CD4-positive, alpha-beta T cell treated with Interleukin-12 subunit alpha and Interleukin-12 subunit beta, for 1 hour (primary cell): ENCODE data around the gene PCBP4.
"Not testable (repeated sequence)": the region's sequence is repeated elsewhere in the genome, so short reads cannot be mapped to it uniquely, and the experiment has no call there.

Experiments
- DNase-seq: peaks from one replicate; pipeline ENCODE4 v3.0.0-alpha.2; 2020

Gene PCBP4

GRCh38 chr3:51993657-51994056 lies 26.4 kb upstream of the PCBP4 start:
- not testable (repeated sequence) for DNase-seq

- DNase-seq, result no peak
These were observed 24.9 kb upstream of the PCBP4 start for GRCh38 chr3:51992017-51992682.

- DNase-seq, result not testable (repeated sequence)
These were observed 23.3 kb upstream of the PCBP4 start for GRCh38 chr3:51990501-51990971.

GRCh38 chr3:51988286-51989146 lies 21.3 kb upstream of the PCBP4 start:
- DNase-seq, result no peak

DNA sequence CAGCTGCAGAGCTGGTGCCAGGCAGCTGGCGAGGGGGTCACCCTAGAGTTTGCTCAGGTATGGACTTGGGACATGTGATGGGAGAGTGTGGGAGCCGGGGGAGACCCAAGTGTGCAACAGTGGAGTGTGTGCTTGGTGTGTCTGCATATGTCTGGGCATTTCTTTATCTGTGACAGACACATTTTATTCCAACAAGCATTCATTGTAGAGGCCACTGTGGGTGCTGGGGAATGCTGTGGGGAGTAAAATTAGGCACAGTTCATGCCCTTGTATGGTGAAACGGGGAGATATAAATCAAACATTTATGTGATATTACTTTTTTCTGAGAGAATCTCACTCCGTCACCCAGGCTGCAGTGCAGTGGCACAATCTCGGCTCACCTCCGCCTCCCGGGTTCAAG lies 20.3 kb upstream of the PCBP4 start:
- no peak for DNase-seq

GRCh38 chr3:51986010-51986947 lies 19.0 kb upstream of the PCBP4 start:
- DNase-seq, result no peak

- DNase-seq, result no peak
These were observed 17.8 kb upstream of the PCBP4 start for GRCh38 chr3:51985063-51985462.

- DNase-seq, result no peak
These were observed 17.0 kb upstream of the PCBP4 start for GRCh38 chr3:51984269-51984647.

- DNase-seq, result no peak
These were observed 16.5 kb upstream of the PCBP4 start for GRCh38 chr3:51983578-51984268.

GRCh38 chr3:51982838-51983577 lies 15.8 kb upstream of the PCBP4 start, which contains the start of gene ACY1:
TSS of gene ACY1 (plus strand) at chr3:51983535. CDS start at chr3:51984065, 530 bp downstream.
- DNase-seq, result peak; percentile 77

DNA sequence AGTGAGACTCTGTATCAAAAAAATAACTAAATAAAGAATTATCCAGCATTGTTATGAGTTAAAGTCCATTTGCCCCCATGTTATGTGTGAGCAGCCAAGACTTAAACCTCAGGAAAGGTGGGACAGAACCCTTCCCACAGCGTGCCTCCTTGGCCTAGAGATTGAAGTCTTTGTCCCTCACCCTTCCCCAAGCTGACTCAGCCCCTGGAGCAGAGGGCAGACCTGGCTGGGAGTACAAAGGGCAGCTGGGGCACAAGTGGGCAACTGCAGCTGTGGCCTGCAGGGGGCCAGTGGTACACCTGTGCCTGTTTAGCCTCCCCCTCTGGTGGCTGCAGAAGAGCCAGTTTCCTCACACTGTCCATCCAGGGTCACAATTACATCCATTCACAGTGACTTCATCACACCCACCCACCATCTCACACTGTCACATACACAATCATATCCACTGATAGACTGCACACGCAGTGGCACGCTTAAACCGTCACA lies 15.1 kb upstream of the PCBP4 start:
- DNase-seq, result peak; percentile 24

DNA sequence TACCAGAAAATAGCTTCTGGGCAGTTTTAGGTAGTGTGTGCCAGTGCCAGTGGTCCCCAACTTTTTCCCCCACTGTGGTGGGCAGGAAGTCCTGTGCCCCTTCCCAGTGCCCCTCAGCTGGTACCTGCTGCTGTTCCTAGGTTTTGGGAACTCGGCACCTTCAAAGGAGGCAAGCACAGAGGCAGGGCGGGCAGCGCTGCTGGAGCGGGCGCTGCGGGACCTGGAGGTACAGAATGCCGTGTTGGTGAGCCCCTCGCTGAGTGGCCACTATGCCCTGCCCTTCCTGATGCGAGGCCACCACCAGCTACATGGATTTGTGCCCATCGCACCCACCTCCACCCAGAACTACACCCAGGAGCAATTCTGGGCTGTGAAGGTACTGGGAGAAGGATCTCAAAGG lies 13.0 kb upstream of the PCBP4 start:
- no peak for DNase-seq

DNA sequence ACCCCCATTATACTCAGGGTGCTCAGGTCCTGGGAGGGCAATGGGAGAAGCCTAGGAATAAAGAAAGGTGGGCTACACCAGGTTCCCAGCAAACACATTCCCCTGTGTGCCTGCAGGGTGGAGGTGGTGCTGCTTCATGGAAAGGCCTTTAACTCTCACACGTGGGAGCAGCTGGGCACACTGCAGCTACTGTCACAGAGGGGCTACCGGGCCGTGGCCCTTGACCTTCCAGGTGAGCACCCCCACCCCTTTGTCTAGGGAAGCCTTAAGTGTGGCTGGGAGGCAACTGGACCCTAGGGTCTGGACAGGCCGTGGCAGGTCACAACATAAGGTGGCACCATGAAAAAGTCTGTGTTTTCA lies 10.9 kb upstream of the PCBP4 start:
- no peak for DNase-seq

DNA sequence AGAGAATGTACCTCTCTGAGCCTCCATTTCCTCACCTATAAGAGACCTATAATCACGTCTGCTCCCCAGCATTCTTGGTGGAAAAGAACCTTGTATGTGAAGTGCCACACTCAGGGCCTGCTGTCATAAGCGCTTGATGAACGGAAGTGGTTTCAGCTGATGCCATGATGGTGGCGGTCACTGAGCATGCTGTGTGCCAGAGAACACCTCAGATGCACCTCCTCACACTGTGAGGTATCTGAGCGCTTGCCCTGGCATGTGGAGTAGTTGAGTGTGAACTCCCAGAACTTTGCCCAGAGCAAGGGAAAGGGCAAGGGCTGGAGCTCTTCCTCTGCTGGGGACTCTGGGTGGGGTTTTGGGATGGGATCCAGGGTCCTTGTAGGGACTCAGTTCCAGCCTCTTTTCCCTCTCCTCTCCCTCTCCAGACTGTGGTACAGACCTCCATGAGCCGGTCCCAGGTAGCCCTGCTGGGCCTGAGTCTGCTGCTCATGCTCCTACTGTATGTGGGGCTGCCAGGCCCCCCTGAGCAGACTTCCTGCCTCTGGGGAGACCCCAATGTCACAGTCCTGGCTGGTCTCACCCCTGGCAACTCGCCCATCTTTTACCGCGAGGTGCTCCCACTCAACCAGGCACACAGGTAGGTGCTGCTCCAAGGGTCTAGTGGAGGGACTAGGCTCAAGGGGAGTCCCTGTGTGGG lies 10.3 kb upstream of the PCBP4 start:
- peak; percentile 53 for DNase-seq

GRCh38 chr3:51975852-51976549 lies 8.7 kb upstream of the PCBP4 start:
- DNase-seq, result peak; percentile 47

DNA sequence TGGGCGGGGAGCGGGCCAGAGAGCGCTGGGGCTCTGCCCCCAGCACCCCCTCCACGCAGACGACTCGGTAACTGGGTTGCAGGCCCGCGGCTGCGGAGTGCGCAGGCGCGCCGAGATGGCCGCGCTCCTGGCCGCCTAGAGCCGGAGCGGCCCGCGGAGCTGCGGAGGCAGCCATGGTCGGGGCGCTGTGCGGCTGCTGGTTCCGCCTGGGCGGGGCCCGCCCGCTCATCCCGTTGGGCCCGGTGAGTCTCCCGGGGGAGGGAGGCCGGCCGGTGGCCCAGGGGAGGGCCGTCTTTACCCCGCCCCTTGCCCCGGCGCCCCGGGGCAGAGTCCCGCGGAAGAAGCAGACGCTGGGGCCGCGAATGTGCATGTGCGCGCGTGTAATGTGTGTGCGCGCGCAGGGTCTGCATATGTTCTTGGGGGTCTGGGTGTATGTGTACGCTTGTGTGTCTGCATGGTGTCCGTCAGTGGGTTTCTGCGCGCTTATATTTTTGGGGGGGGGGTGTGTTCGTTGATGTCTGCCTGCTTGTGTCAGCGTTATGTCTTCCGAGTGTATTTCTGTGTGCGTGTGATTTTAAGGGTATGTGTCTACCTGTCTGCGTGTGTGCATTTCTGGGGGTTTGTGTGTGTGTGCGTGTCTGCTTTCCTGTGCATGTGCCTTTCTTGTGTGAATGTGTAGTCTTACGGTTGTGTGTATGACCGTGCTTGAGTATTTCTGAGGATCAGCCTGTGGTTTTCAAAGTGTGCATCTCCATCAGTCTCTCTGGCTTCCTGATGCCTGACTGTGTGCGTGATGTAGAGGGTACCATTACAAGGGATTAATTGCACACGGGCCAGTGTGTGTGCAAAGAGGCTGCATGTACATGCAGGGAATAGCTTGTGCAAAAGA lies 8.0 kb upstream of the PCBP4 start, which contains the start of gene ABHD14A:
Gene ABHD14A, plus strand, starts transcription at position 102 of the 889 bp plus-strand sequence. Its CDS starts 72 bp downstream, at position 174.
- peak; percentile 84 for DNase-seq

- DNase-seq, result no peak
These were observed 7.2 kb upstream of the PCBP4 start for GRCh38 chr3:51974277-51974962.

- DNase-seq, result no peak
These were observed 4.1 kb upstream of the PCBP4 start for GRCh38 chr3:51971350-51971749.
